Activated CD4-positive, CD25-positive, alpha-beta regulatory T cell treated with anti-CD3 and anti-CD28 coated beads, Interleukin-2, amount 50 U/mL, for 24 hours (primary cell): Measurements from ENCODE around the gene MTFMT.
"Not testable (repeated sequence)": the region's sequence is repeated elsewhere in the genome, so short reads cannot be mapped to it uniquely, and the experiment has no call there.

Experiments used
- ATAC-seq, 2 donors: fragments of 150-1000 bp; cut with Tn5 transposase; one replicate each; pipeline ENCODE4 v1.10.0; 2021; ENCODE audit warnings: mild to moderate bottlenecking in 1 of 2, moderate library complexity in 1 of 2

The MTFMT gene

DNA sequence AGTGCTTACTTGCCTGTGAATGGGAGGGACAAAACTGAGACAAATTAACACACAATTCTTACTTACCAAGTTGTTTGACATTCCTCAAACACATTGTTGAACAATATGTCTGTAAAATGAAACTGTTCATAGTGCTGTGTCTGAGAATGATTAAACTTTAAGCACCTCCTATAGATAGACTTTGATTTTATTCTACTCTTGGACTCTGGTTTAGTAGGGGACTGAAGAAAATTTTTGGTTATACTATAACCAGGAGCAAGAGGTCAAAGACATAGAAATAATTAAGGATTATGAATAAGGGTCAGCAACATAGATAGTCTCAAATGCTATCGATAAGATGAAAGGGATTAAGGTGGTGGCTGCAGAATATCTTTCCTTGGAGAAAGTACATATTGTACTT is 7.9 kb upstream of the MTFMT start:
- no peak for ATAC-seq

- ATAC-seq, result no peak
Measured at GRCh38 chr15:65034719-65035118, 5.3 kb upstream of the MTFMT start.

DNA sequence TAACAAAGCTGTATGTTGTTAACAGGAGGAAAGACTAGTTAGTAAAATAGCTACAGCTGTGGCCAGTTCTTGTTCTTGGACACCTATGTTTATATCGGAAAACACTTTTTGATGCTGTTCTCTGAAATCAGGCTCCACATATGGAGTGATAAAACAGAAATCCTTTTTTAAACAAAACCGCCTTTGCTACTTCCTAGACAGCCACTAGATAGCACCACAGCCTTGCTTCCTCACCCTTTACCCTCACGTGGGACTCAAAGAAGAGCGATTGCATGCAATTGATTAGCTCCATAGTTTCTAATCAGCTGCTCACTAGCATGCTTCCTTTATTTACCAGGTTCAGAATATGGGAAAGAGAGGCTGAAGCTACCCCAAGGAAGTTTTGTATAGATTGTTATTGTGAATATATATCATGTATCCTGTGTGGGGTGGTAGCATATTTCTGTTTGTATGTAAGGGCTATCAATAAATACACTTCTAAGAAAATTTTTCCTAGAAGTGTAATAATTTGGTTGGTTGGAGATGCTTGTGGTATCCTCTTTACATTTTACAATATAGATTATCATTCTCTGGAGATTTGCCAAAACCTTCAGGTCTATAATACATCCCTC is 4.3 kb upstream of the MTFMT start:
- ATAC-seq, result no peak

DNA sequence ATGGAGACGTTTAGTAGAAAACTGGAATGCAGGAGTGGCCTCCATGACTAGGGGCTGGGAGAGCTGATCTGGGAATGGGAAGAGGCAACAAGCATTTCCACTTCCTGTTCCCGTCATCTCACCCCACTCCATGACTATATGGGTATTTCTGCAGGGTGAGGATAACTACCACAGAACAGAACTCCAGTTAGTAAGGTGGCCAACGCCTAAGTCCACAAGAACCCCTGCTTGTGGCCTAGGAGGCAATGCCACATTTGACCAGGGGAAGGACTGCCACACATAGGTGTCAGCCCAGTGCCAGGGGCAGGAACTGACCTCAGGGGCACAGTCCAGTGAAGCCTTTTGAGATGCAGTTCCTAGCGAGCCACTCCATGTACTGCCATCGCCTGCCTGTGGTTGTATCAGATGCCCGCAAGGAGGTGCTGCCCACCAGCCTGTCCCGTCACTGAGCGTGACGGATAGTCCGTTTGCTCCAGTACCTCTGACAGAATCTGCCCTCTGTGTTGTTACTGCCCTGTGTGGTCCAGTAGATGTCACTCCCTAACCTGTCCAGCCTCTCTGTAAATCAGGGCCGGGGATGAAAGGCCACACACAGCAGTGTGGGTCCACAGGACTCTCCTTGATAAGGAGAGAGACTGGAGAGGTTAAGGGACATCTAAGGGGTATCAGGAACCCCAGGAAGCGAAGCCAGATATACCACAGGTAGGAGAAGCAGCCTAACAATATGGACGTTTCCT is 3.5 kb upstream of the MTFMT start:
- ATAC-seq, result peak in 1 of 2 donors; percentile 25

DNA sequence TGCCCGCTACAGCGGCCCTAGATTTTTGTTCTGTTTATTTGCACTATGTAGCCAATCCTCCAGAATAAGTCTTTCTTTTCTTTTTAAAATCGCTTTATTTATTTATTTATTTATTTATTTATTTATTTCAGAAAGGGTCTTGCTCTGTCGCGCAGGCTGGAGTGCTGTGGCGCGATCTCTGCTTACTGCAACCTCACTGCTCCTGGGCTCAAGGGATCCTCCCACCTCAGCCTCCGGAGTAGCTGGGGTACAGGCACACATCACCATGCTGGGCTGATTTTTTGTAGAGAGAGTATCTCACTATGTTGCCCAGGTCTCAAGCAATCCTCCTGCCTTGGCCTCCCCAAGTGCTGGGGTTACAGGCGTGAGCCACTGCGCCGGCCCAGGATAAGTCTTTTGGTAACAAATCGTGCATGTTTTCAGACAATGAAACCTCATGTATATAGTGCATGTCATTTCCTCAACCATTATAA is 333 bp upstream of the MTFMT start:
- no peak for ATAC-seq

GRCh38 chr15:65028338-65028737 is 1.1 kb downstream of the MTFMT start:
- no peak for ATAC-seq

- ATAC-seq, result no peak
Measured at GRCh38 chr15:65027593-65027992, 1.8 kb downstream of the MTFMT start.

GRCh38 chr15:65026756-65027155 is 2.7 kb downstream of the MTFMT start:
- ATAC-seq, result no peak

DNA sequence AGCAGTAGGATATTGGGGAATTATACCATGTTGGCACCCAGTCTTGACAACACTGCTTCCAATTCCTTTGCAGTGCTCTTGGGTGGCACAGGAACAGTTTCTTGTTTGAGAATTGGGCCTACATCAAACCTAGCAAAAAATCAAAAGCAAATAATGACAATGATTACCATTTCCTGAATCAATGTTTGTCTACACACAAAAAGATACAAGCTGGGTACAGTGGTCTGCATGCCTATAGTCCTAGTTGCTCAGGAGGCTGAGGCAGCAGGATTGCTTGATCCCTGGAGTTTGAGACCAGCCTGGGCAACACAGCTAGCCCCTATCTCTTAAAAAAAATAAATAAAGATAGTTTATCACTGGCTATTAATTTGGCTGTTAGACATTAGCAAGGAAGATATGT is 8.0 kb downstream of the MTFMT start:
- no peak for ATAC-seq

GRCh38 chr15:65020419-65020818 is 9.0 kb downstream of the MTFMT start:
- no peak for ATAC-seq

- ATAC-seq, result not testable (repeated sequence)
Measured at GRCh38 chr15:65011198-65011597, 18.2 kb downstream of the MTFMT start.

DNA sequence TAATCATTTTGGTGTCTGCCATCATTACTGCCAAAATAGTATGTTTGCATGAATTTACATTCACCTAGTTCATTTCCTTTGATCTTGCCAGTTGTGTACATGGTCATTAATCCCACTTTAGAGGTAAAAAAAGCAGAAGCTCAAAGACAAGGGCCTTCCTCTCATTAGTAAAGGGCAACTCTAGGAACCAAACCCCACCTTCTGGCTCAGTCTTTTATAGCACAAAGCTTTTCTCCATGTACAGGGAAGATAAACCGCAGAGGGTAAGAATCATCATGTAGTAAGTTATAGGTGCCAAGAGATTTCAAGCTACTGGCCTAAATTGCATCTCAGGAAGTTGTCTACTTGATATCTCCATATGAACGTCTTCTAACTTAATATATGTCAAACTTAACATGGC is 20.5 kb downstream of the MTFMT start:
- ATAC-seq, result no peak

DNA sequence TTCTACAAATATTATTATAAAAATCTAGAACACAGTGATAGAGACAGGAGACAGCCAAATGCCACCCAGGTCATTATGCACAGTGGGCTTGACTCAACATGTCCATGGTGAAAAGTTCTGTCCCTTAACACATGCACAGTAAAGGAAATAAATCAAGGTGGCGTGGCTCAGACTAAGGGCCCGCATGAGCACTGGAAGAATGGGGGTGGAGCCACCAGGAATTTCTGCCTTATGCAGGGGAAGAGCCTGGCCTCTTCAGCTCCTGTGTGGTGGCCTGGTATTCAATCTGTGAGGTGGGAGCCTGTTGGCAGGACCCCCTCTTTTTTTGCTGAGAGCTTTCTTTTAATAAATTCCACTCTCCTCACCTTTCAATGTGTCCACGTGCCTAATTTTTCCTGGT is 22.6 kb downstream of the MTFMT start:
- no peak for ATAC-seq

GRCh38 chr15:65004993-65005392 is 24.4 kb downstream of the MTFMT start:
- ATAC-seq, result no peak

DNA sequence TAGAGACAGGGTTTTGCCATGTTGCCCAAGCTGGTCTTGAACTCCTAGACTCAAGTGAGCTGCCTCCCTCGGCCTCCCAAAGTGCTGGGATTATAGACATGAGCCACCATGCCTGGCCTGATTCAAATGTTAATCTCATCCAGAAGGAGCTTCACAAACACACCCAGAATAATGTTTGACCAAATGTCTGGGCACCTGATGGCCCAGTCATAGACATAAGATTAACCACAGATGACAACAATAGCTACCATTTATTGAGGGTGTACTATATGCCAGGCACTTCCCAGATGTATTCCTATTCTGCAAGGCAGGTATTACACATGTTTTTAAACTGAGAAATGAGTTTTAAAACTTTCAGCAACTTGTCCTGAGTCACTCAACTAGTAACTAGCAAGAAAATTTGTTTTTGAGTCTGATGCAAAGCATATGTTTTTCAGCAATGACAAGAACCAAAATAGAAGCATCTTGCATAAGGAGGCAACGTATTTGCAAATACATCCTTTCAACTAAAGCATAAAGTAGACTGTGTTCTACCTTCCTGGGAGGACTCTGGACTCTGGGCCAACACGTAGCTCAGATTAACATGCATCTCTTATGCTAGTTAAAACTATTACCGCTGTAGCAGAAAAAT is 31.6 kb downstream of the MTFMT start:
- no peak for ATAC-seq

- no peak for ATAC-seq
Measured at GRCh38 chr15:64997066-64997465, 32.4 kb downstream of the MTFMT start.

- ATAC-seq, result no peak
Measured at GRCh38 chr15:64993290-64993689, 36.1 kb downstream of the MTFMT start.

GRCh38 chr15:64991536-64992135 is 37.8 kb downstream of the MTFMT start:
- no peak for ATAC-seq

- no peak for ATAC-seq
Measured at GRCh38 chr15:64990168-64990470, 39.3 kb downstream of the MTFMT start.

DNA sequence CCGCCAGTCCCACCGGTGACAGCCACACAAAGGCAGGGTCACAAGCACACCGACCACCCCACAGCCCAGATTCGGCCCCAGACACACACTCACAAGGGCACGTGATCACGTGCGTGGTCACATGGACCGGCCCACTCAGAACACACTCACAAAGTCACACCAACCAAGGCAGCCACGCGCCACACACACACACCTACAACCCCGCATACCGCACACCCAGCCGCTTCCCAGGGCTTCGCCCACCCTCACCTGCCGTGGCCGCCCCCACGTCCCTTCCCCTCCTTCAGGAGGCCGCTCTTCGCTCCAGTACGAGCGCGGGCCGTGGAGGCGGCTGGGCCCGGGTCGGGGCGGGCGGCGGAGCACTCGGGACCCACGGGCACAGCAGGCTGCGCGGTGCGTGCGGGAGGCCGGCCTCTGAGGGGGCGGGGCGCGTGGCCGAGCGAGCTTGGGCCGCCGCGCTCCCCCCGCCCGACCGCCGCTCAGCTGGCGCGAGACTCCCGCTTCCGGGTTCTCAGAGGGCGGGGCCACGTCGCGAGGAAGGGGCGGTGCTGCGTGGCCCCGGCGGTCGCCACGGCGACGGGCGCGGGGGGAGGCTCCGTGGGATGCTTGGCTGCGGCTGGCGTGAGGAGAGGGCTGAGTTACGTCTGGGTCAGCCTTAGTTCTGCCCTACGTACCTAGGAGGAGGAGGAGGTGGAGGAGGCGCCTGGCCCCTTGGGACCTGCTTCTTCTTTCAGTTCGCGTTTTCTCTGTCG is 39.8 kb downstream of the MTFMT start, which contains the start of gene SPG21:
Gene SPG21, minus strand, starts transcription at position 499 of the 752 bp plus-strand sequence. CDS start 6,345 bp downstream, outside the sequence.
- ATAC-seq, result peak; percentile 96

GRCh38 chr15:64987136-64987535 is 42.3 kb downstream of the MTFMT start:
- ATAC-seq, result no peak

DNA sequence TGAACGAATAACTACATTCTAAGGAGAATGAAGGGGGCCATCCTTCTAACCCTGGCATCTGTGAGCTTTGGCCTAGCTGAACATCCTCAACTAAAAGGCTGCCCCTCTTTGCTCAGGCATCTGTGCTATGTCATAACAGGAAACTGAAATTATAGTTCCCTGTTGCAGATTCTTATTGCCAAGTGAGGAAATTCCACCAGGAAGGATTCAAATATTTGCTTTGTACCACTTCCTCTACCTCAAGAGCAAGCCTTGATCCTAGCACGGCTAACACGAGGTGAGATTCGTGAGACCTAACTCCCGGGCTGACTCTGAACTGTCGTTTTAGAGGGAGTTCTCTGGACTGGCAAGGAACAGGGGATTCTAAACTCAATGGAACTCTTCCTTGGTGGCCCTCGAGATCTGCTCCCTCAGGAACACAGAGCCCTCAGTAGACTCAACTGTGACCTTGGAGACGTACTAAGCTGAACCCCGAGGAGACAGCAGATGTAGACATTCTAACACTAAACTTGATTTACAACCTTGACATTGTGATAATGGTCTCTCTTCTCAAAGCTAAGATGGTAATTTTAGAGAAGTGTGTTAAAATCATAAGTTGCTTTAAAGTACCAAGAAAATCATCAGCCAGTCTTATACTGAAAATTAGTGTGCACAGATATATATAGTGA is 43.9 kb downstream of the MTFMT start:
- ATAC-seq, result no peak
